IPS-11a (cell line): Measurements from ENCODE around the gene CFAP68.

ENCODE experiments used
- H3K4me3 ChIP-seq: one replicate; pipeline ENCODE4 v1.5.1; 2013; ENCODE audit warnings: low read depth, low read length, control low read depth

The CFAP68 gene

GRCh38 chr11:111878849-111879636 lies at the start of gene CFAP68, which contains the start of gene FDXACB1:
TSS of gene CFAP68 (plus strand) at chr11:111879541. CDS start at chr11:111879561, 20 bp downstream.
TSS of gene FDXACB1 (minus strand) at chr11:111879165. CDS start at chr11:111879132, 33 bp downstream.
- H3K4me3 ChIP-seq = peak within 1 kb of the TSS; percentile 91

- no peak overlapping the region for H3K4me3 ChIP-seq
Measured at GRCh38 chr11:111833524-111833923, 45.8 kb upstream of the CFAP68 start.

- no peak overlapping the region for H3K4me3 ChIP-seq
Measured at GRCh38 chr11:111834432-111835163, 44.7 kb upstream of the CFAP68 start.

GRCh38 chr11:111835665-111836064 lies 43.7 kb upstream of the CFAP68 start:
- no peak overlapping the region for H3K4me3 ChIP-seq

GRCh38 chr11:111836162-111836561 lies 43.2 kb upstream of the CFAP68 start:
- no peak overlapping the region for H3K4me3 ChIP-seq

- no peak overlapping the region for H3K4me3 ChIP-seq
Measured at GRCh38 chr11:111836721-111837120, 42.6 kb upstream of the CFAP68 start.

- no peak overlapping the region for H3K4me3 ChIP-seq
Measured at GRCh38 chr11:111837366-111837891, 41.9 kb upstream of the CFAP68 start.

GRCh38 chr11:111838054-111838453 lies 41.3 kb upstream of the CFAP68 start:
- H3K4me3 ChIP-seq = no peak overlapping the region

- no peak overlapping the region for H3K4me3 ChIP-seq
Measured at GRCh38 chr11:111840143-111840542, 39.2 kb upstream of the CFAP68 start.

GRCh38 chr11:111841370-111842053 lies 37.8 kb upstream of the CFAP68 start:
- H3K4me3 ChIP-seq = no peak overlapping the region

- no peak overlapping the region for H3K4me3 ChIP-seq
Measured at GRCh38 chr11:111843661-111844060, 35.7 kb upstream of the CFAP68 start.

GRCh38 chr11:111845276-111846028 lies 33.9 kb upstream of the CFAP68 start:
- no peak overlapping the region for H3K4me3 ChIP-seq

- no peak overlapping the region for H3K4me3 ChIP-seq
Measured at GRCh38 chr11:111846063-111846462, 33.3 kb upstream of the CFAP68 start.

- H3K4me3 ChIP-seq = no peak overlapping the region
Measured at GRCh38 chr11:111846636-111847035, 32.7 kb upstream of the CFAP68 start.

- H3K4me3 ChIP-seq = no peak overlapping the region
Measured at GRCh38 chr11:111849631-111850030, 29.7 kb upstream of the CFAP68 start.

GRCh38 chr11:111851067-111851466 lies 28.3 kb upstream of the CFAP68 start:
- H3K4me3 ChIP-seq = no peak overlapping the region

- no peak overlapping the region for H3K4me3 ChIP-seq
Measured at GRCh38 chr11:111851636-111852035, 27.7 kb upstream of the CFAP68 start.

- H3K4me3 ChIP-seq = no peak overlapping the region
Measured at GRCh38 chr11:111852103-111852502, 27.2 kb upstream of the CFAP68 start.

- H3K4me3 ChIP-seq = no peak overlapping the region
Measured at GRCh38 chr11:111855506-111855905, 23.8 kb upstream of the CFAP68 start.

GRCh38 chr11:111860257-111860656 lies 19.1 kb upstream of the CFAP68 start:
- H3K4me3 ChIP-seq = no peak overlapping the region

- no peak overlapping the region for H3K4me3 ChIP-seq
Measured at GRCh38 chr11:111870113-111870512, 9.2 kb upstream of the CFAP68 start.
